SK-N-MC (cell line): ENCODE data around the gene NOC2L.
"Not testable (repeated sequence)": the region's sequence is repeated elsewhere in the genome, so short reads cannot be mapped to it uniquely, and the experiment has no call there.

Source experiments
- EZH2 ChIP-seq: fragments of 200-600 bp; sonication (generic); IDR thresholded peaks from one replicate; pipeline ENCODE4 v1.6.1; 2017; ENCODE audit warnings: antibody characterized with exemption
- POLR2AphosphoS5 ChIP-seq: IDR thresholded peaks from 2 replicates; pipeline ENCODE4 v1.6.1; 2012; ENCODE audit warnings: mild to moderate bottlenecking, low read depth, low read length, borderline replicate concordance

GRCh38 chr1:988061-988460 lies 29.0 kb upstream of the NOC2L start:
- not testable (repeated sequence) for TF ChIP-seq POLR2AphosphoS5, EZH2
